ENCODE data around the gene LIPA.
"Not testable (repeated sequence)": the region's sequence is repeated elsewhere in the genome, so short reads cannot be mapped to it uniquely, and the experiment has no call there.

LIPA gene

DNA sequence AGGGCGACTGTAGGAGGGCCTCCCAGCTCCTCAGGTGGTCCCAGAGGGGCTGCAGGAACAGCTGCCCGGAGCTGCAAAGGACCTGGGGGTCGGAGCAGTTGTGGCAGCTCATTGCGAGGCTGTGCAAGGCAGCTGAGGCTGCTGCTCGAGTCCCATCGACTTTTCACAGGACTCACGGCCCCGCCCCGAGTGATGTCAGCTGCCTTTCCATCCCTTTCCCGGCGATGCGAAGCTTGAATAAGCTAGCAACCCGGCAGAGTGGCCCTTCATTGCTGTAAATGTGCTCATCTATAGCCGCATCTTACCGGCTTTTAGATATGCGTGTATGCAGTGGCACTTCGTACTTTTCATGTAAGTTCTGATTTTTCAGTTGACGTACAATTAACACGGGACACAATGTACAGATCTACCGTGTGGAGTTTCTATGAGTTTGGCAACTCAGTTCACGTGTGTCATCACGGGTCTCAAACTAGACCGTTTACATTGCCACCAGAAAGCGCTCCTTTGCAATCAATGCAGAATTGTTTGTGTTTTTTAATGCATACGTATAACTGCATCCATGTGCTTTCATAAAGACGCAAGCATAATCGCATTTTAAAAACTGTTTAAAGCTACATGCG, 44.3 kb downstream of the LIPA start, which contains the start of gene CH25H:
TSS of gene CH25H (minus strand) at position 137 of the 620 bp plus-strand sequence. CDS start at position 112, 25 bp downstream.
- DNase-seq = peak; percentile 21

DNA sequence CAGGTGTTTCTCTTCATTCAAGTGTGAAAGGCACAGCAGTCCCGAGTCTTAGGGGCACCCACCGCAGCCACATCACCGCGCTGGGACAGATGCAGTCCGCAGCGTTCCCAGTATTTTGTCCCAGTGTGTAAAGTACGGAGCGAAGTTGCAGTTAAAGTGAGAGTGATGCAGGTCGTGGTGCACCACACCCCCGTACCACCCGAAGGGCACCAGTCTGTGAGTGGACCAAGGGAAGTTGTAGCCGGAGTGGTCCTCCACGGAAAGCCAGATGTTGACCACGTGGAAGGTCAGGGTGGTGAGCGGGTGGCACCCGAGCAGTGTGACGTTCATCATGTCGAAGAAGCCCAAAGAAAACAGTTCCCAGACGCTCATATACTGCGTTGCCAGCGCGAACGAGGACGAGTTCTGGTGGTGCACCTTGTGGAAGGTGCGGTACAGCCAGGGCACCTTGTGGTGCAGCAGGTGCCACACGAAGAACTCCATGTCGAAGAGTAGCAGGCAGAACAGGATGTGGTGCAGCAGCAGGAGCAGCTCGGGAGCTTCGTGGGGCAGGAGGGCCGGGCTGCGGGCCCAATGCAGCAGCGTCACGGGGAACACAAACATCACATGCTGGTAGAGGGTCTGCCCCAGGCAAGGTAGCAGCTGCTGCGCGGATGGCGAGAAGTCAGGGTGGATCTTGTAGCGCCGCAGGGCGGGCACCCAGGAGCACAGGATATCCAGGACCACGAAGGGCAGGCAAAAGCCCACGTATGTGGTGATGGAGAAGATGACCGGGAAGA, 45.0 kb downstream of the LIPA start:
- peak; percentile 2 for DNase-seq

DNA sequence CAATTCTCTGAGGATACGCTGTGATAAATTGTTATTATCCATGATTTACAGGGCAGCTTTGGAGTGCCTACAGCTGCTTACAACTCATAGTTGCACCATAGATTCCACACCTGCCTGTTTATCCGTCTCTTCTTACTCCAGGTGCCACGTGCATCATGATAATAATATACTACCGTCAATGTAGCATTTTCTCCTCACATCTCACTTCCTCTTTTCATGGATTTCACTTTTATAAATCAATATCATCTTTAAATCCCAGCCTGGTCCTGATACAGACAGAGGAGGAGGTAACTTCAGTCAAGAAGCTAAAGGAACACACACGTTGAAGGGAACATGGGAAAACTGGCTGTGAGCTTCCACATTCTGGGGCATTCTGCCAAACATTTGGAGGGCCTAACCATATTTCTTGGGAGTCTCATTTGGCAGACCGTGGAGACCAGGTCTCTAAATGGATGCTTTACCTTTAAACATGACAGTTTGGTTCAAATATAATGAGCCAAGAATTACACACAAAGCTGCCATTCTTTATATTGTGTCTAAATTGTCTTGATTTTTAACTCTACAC, 46.9 kb downstream of the LIPA start:
- no peak for DNase-seq

DNA sequence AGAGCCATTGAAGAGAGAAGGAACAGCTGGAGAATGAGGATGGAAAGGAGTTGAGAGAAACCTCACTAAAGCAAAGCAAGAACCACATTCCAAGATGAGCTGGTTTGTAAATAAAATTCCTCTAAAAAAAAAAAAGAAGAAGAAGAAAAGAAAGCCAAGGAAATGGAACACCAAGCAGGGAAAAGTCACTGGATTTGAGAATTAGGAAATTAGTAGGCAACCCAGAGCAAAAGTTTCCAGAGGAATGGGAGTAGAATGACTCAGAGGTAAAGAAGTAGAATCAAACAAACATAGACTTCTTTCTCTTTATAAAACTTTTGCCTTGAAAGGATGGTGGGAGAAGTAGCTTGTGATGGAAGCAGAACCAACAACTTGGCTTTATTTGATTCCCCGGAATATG, 48.3 kb downstream of the LIPA start:
- no peak for DNase-seq

DNA sequence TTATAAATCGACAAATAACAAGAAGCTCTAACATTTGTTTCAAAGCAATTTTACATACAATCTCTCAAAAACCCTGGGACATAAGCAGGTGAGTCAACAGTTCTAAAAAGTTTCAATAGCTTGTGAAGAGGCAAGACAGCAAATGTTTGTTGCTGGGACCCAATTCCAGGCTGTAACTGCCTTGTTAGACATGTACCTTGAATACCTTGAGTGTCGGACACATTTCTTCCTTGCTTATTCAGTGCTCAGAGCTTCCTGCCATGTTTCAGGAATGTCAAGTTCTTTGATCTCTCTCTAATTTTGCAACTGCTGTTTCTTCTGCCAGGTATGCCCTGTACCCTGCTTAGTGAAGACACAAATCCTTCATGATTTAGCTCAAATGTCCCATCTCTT, 49.5 kb downstream of the LIPA start:
- DNase-seq = no peak

DNA sequence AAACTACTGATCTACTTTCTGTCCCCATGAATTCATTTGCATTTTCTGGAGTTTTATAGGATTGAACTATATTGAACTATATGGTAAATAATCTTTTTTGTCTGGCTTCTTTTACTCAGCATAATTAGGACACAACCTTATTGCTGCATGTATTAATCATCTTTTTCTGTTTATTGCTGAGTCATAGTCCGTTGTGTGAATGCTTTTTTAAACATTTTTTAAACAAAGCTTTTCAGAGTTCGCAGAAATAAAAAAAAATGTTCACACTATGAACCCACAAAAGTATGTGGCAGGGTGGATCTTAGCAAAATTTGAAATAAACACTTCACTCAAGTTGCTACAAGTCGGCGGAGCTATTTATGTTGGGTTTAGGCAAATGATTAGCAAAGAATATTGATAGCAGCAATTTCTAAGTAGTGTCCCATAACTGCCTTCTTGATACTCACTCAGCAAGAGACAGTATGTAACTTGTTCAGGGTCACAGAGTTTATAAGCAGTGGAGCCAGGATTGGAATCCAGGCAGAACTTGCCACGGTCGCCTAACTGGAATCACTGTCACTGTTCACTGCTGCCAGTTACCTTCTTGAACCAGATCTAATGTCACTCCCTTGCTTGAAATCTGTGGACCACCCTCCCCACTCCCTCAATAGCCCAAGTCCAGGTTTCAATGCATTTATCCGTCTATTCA, 50.1 kb downstream of the LIPA start:
- no peak for DNase-seq

DNA sequence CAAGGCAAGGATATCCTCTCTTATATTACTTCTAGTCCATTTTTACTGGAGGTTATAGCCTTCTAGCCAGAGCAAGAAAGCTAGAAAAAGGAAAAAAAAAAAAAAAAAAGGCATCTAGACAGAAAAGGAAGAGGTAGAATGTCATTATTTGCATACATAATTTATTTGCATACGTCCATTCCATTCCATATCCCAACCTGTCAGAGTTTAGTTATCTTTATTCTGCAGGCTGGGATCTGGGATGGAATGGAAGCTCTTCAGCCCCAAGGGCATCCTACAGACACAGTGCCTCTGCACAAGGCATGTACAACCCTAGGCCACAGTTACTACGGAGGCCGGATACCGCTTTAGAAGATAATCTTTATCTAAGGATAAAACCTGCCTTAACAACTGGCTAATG, 54.1 kb downstream of the LIPA start:
- DNase-seq = no peak

DNA sequence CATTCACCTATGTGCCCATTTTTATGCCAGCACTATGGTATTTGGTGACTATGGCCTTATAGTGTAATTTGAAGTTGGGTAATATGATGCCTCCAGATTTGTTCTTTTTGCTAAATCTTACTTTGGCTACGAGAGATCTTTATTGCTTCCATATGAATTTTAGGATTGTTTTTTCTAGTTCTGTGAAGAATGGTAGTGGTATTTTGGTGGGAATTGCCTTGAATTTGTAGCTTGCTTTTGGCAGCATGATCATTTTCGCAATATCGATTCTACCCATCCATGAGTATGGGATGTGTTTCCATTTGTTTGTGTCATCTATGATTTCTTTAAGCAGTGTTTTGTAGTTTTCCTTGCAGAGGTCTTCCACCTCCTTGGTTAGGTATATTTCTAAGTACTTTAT, 60.3 kb downstream of the LIPA start:
- not testable (repeated sequence) for DNase-seq

DNA sequence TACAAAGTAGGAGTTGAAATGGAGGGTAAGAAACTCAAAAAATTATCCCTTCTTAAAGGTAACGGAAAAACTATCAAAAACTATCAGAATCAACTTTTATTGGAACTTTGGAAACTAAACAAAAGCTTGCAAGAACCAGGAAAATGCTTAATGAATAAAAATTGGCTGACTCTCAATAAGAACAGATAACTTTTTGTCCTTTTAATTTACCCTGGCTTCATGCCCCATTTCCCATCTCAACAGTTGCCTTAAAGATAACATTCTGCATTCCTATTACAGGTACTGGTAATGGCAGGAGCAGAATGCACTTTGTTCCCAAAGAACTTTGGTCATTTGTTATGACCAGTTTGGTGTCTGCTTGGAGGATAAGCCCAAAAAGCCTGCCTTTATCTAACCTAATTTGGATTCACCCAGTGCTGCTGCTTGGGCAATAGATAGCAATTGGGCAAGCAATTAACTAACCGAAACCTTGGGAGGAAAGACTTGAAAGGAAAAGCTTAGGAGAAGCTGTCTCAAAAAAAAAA, 62.3 kb downstream of the LIPA start:
- no peak for DNase-seq

DNA sequence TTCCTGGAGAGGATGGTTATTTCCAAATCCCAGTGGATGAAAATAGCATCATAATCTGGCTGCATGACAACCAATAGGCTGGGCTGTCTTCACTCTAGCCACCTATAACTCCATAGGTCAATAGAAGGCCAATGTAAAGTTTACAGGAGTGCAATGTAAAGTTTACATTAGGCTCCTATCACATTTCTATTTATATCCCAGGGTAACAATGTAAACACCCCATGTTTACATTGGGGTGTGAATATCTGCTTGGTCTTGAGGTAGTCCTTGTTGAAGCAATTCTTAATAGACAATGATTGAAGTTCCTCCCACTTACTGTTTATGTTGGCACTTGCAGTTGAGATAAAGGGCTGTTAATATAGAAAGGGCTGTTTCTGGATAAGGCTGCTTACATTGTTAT, 65.9 kb downstream of the LIPA start:
- DNase-seq = no peak

DNA sequence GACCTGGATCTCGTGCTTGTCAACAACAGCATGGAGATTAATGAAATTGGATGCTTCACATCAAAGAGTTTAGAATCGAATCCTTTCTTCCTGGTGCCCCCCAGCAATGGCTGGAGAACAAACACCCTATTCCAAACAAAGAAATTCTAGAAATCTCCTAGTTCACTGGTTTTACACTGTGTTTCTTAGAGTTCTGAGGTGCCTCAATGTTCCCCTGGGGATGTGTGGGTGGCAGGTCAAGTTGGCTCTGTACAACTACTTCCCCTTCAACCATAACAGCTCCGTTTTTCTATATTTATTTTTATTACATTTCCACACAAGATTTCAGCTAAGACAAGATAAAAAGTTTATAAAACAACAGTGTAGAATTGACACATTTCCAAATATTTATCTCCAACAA, 66.9 kb downstream of the LIPA start:
- no peak for DNase-seq

DNA sequence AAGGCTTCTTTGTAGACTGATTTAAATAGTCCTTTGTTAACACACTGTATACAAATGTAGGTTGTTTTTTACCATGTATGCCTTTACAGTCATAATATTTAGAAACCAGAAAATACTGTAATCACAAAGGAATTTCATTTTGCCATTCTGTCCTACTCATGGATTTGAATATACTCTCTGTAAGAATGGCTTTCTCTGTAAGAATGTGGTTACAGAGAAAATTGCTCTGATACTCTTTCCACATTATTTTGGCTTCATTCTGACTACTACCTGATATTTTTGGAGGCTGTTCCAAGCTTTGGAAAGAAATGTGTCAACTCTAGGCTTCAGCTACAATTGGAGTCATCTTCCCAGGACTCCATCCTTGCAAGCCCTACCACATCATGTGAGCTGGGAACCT, 68.0 kb downstream of the LIPA start:
- DNase-seq = no peak

DNA sequence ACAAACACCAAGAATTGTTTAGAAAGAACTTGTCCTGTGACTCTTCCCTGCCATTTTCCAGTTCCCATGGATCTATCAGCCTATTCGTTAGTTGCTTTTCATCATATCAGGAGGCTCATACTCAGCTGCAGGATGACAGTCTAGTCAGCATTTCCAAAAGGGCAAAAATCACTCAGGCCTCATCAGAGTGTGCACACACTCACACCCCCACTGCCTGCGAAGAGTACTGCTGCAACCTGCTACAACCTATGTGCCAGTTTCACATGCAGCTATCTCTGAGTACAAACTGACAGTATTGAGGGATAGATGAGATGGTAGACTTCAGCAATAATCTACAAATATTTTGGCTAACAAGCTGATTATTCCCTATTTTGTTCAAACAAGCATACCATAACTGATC, 68.7 kb downstream of the LIPA start:
- no peak for DNase-seq

DNA sequence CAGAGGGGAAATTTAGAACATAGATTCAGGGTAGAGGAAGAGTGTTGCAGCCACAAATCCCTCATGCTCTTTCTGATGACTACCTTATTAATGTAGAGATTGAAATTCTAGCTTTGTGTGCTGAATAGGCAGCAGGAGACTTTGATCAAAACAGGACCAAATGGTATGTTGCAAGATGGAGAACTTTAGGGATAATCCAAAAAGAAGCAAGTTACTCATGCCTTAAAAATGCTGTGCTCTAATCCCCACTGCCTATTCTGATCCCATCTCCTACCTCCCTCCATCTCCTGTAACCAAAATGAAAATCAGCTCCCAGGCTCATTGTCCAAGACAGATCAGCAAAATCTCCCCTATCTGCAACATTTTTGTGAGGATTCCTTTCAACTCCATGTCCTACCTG, 75.8 kb downstream of the LIPA start:
- no peak for DNase-seq

DNA sequence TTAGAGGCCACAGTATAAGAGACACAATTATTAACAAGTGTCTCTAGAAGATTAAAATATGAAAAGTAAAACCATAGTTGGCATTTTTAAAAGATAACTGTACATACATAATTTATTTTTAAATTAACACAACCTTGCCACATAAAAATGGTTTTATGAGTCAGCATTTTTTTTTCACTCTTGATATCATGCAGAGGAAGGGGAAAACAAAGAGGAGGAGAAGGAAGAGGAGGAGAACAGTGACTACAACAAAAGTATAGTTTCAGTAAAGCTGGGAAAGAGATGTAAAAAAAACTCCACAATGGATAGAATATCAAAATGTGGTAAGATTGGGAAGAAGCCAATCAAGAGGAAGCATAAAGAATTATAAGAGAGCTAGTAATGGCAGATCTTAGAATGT, 78.5 kb downstream of the LIPA start:
- no peak for DNase-seq

DNA sequence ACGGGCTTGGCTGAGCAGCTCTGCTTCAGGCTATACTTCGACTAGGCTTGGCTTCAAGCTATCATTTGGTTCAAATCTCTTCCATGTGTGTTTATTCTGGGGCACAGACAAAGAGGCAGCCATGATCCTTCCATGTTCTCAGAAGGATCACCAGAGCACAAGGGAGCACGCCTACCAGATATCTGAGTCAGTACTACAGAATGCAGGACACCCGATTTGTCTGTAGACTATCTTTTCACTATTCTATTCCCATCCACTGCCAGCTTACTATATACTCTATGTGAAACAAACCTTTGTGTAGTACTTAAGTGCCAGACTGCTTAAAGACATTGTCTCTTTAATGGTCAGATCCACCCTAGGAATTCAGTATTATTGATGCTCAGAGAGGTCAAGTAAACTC, 79.6 kb downstream of the LIPA start:
- DNase-seq = no peak

DNA sequence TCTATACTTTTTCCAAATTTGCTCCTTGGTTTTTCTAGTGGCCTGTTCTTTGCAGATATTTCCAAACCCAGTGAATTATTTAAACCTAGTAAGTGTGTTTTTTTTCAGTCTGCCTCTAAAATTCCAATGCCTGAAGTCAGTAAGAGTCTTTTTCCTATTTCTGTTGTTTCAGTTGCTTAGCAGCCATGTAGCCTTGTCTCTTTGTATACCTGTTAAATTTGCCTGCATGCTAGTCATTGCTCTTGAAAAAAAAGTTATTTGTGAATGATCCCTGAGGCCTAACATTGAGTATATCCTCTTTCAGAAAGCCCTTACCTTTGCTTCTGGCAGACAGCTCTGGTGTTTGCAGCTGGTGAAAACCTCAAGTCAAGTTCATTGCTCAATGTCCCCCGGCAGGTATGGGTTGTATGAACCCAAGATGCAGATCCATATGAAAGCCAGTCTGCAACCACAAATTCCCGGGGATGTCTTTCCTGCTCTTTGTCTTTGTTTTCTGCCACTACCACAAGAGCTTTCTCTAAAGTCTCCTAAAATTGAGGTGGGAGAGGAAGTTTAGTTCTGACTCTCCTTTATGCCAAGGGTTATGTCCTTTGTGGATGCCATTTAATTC, 80.2 kb downstream of the LIPA start:
- no peak for DNase-seq

DNA sequence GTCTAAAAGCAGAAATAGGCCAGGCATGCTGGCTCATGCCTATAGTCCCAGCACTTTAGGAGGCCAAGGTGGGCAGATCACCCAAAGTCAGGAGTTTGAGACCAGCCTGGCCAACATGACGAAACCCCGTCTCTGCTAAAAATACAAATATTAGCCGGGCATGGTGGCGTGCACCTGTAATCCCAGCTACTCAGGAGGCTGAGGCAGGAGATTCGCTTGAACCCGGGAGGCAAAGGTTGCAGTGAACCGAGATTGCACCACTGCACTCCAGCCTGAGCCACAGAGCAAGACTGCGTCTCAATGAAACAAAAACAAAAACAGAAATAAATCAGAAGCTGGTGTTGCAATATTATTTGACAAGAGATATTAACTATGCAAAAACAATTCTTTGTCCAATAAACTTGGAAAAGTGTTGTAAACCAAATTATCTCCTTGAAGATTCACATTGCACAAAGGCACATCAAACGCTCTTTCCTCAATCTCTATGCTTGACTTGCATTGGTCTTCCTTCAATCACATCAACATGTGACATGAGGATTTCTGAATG, 83.1 kb downstream of the LIPA start:
- not testable (repeated sequence) for DNase-seq

DNA sequence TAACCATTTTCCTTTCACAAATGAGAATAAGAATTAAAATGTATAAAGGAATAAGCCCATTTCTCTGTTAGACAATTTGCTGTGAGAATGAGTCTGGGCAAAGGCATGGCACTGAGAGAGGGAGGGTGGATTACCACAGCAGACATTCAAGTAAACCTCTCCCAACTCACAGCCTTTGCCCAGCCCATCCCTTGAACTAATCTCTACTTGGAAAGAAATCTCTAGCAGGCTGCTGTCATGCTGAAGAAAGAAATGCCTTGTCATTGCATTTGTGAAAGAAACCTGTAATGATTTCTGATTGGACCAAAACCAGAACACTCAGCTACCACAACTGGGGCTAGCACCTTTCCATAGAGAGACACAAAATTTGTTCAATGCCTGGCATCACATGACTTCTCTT, 83.7 kb downstream of the LIPA start:
- DNase-seq = no peak

DNA sequence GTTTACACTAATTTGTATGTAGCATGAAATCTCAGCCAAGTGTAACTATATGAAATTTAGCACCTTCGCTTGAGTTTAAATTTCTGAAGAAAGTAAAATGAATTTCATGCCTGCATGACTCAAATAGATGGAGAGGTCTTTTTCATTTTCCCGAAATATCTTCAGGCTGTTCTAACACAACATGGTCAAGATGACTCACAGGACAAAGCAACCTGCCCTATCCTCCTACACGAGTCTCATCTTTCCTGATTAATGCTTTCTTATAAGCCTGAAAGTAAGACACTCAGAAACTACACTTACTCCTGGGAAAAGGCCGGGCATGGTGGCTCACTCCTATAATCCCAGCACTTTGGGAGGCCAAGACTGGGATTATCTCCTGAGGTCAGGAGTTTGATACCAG, 85.7 kb downstream of the LIPA start:
- DNase-seq = no peak

DNA sequence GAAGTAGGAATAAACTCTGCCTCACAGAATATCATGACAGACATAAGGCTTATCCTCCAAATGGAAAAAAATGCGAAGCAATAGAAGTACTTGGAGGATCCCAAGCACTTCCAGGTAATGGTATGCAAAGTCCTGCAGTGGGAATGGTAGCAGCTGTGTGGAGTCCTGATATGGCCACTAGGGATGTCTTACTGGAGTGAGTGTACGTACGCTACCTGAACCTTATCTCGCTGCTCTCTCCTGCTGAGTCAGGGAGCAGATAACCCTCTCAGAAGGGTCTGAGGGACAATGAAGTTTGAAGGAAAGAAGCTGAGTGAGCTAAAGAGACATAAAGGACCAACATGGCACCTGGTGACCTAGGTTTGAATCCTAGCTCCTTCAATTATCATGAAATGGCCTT, 86.7 kb downstream of the LIPA start:
- no peak for DNase-seq

DNA sequence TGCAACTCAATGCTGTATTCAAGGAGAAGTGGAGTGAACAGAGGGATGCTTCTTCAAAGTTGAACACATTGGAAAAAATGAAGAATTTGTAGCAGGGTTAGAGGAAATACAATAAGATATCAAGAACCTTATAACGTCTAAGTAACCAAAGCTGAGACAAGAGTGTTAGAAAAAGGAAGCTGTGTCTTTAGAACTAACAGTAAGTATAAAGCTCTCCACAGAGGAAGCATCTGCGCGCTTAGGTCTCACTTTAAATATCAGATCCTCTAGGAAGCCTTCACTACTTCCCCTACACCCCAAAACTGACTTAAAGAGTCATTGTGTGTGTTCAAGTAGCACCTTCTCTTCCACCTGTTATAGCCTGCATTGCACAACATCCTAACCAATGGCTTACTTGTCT, 87.5 kb downstream of the LIPA start:
- no peak for DNase-seq
